Limb (tissue), 2 donors: Measurements from ENCODE around the gene FAM72B.
"Not testable (repeated sequence)": the region's sequence is repeated elsewhere in the genome, so short reads cannot be mapped to it uniquely, and the experiment has no call there.

Experiments used
- DNase-seq, 2 donors: peaks; one replicate each; pipeline ENCODE4 v3.0.0-alpha.2; 2016; ENCODE audit errors: extremely low spot score in 2 of 2

The FAM72B gene

GRCh38 chr1:121154811-121155210 is 29.3 kb downstream of the FAM72B start:
- DNase-seq = not testable (repeated sequence)

- DNase-seq = not testable (repeated sequence)
These were observed 31.4 kb downstream of the FAM72B start for GRCh38 chr1:121152788-121153187.

- not testable (repeated sequence) for DNase-seq
These were observed 32.8 kb downstream of the FAM72B start for GRCh38 chr1:121151294-121151693.

- not testable (repeated sequence) for DNase-seq
These were observed 35.5 kb downstream of the FAM72B start for GRCh38 chr1:121148489-121149190.

- not testable (repeated sequence) for DNase-seq
These were observed 43.7 kb downstream of the FAM72B start for GRCh38 chr1:121140393-121140792.

GRCh38 chr1:121131494-121131893 is 52.6 kb downstream of the FAM72B start:
- DNase-seq = not testable (repeated sequence)

- DNase-seq = not testable (repeated sequence)
These were observed 65.7 kb downstream of the FAM72B start for GRCh38 chr1:121118480-121118824.
